Suprapubic skin (tissue), 4 donors: Measurements from ENCODE around the gene KIF16B.
"Not testable (repeated sequence)": the region's sequence is repeated elsewhere in the genome, so short reads cannot be mapped to it uniquely, and the experiment has no call there.

Experiments used
- EP300 ChIP-seq: sonication (generic); formaldehyde crosslinking; IDR thresholded peaks from one replicate; pipeline ENCODE4 v1.6.1; 2017; ENCODE audit warnings: antibody characterized with exemption
- POLR2A ChIP-seq, 2 donors: fragments of 450-650 bp; IDR thresholded peaks; one replicate each; pipeline ENCODE4 v1.6.1; 2017; ENCODE audit warnings: antibody characterized with exemption in 2 of 2, mild to moderate bottlenecking in 2 of 2, moderate library complexity in 2 of 2
- POLR2AphosphoS5 ChIP-seq, 3 donors: sonication (generic); formaldehyde crosslinking; IDR thresholded peaks; one replicate each; pipeline ENCODE4 v1.6.1; 2017; ENCODE audit warnings: antibody characterized with exemption in 3 of 3
- TF ChIP-seq, protein P1 (sequence below), 2 donors: fragments of 200-600 bp in 1 of 2; fragments of 450-650 bp in 1 of 2; sonication (generic) in 1 of 2; IDR thresholded peaks; one replicate each; pipeline ENCODE4 v1.5.1; 2016 to 2019; ENCODE audit warnings: antibody characterized with exemption in 2 of 2, mild to moderate bottlenecking in 1 of 2, moderate library complexity in 1 of 2

DNA sequence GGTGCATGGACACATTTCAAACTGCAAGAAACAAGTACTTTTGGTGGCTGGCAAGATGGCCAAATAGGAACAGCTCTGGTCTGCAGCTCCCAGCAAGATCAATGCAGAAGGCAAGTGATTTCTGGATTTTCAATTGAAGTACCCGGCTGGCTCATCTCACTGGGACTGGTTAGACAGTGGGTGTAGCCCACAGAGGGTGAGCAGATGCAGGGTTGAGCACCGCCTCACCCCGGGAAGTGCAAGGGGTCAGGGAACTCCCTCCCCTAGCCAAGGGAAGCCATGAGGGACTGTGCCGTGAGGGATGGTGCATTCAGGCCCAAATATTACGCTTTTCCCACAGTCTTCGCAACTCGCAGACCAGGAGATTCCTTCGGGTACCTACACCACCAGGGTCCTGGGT is 53.6 kb downstream of the KIF16B start:
- TF ChIP-seq, protein P1, sequence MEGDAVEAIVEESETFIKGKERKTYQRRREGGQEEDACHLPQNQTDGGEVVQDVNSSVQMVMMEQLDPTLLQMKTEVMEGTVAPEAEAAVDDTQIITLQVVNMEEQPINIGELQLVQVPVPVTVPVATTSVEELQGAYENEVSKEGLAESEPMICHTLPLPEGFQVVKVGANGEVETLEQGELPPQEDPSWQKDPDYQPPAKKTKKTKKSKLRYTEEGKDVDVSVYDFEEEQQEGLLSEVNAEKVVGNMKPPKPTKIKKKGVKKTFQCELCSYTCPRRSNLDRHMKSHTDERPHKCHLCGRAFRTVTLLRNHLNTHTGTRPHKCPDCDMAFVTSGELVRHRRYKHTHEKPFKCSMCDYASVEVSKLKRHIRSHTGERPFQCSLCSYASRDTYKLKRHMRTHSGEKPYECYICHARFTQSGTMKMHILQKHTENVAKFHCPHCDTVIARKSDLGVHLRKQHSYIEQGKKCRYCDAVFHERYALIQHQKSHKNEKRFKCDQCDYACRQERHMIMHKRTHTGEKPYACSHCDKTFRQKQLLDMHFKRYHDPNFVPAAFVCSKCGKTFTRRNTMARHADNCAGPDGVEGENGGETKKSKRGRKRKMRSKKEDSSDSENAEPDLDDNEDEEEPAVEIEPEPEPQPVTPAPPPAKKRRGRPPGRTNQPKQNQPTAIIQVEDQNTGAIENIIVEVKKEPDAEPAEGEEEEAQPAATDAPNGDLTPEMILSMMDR (IDR thresholded peaks at IDR 0.05): not testable (repeated sequence)
- not testable (repeated sequence) for TF ChIP-seq POLR2AphosphoS5 (IDR thresholded peaks at IDR 0.05); POLR2A (IDR thresholded peaks at IDR 0.05); EP300
